Measurements from ENCODE around the gene PIAS1. TPM values are rescaled to one million over a fixed set of nuclear protein-coding genes. Genes with fewer than 3 reads are reported as not detected.
"Not testable (repeated sequence)": the region's sequence is repeated elsewhere in the genome, so short reads cannot be mapped to it uniquely, and the experiment has no call there.

PIAS1 gene
- polyA plus RNA-seq (2013, experiment 1 of 2) = 43.4 TPM
- polyA plus RNA-seq (2013, experiment 2 of 2) = 38.9 TPM

- no peaks in the 10 kb centered on the region for H3K79me1 ChIP-seq (replicated peaks; ENCODE audit: low read length, poor library complexity, severe bottlenecking)
- H3K9me3 ChIP-seq (ENCODE audit: control insufficient read depth, low read length) = no peaks in the 10 kb centered on the region
- peak within 1 kb of the TSS; percentile 79 to 80 for H3K18ac ChIP-seq (ENCODE audit: low read depth in 1 of 2, low read length in 2 of 2)
- DNase-seq = peak; percentile 90
- no peak within 1 kb of the TSS for H2AK5ac ChIP-seq (ENCODE audit: low read length, severe bottlenecking)
- peak within 1 kb of the TSS; percentile 95 for H2BK120ac ChIP-seq (ENCODE audit: low read depth, low read length)
- peak within 1 kb of the TSS; percentile 15 for H4K91ac ChIP-seq (ENCODE audit: low read length)
- peaks cover 2% of the 10 kb centered on the region for H3K4me1 ChIP-seq (ENCODE audit: control insufficient read depth, insufficient read depth, low read depth, low read length)
- no peak within 1 kb of the TSS for H2BK12ac ChIP-seq (ENCODE audit: low read length in 2 of 2)
- H2BK15ac ChIP-seq (ENCODE audit: low read depth, poor library complexity, severe bottlenecking) = no peak within 1 kb of the TSS
- peak within 1 kb of the TSS; percentile 91 for H4K8ac ChIP-seq (ENCODE audit: low read length)
- H3K27ac ChIP-seq (ENCODE audit: low read length, poor library complexity, severe bottlenecking) = peak within 1 kb of the TSS; percentile 79
- H3K14ac ChIP-seq (ENCODE audit: low read length in 2 of 2) = peak within 1 kb of the TSS in 1 of 2 experiments; percentile 57
- peak within 1 kb of the TSS; percentile 81 to 99 for H3K4me3 ChIP-seq (ENCODE audit: insufficient read depth in 1 of 2, low read depth in 1 of 2, low read length in 2 of 2)
- no peaks in the 10 kb centered on the region for H3K36me3 ChIP-seq (ENCODE audit: control insufficient read depth in 1 of 2, insufficient read depth in 2 of 2, low read depth in 1 of 2, low read length in 2 of 2)
- H3K4ac ChIP-seq (ENCODE audit: low read depth in 1 of 2, low read length in 2 of 2) = peak within 1 kb of the TSS; percentile 68 to 81
- H3K23ac ChIP-seq (ENCODE audit: low read length in 2 of 2) = no peak within 1 kb of the TSS
- H2BK5ac ChIP-seq (ENCODE audit: low read depth, low read length, poor library complexity, severe bottlenecking) = peak within 1 kb of the TSS; percentile 86
- H2AFZ ChIP-seq (ENCODE audit: low read depth, low read length) = peak within 1 kb of the TSS; percentile 87
- 3% methylated on average over 50 of the region's 72 CpGs for WGBS
- H3K4me2 ChIP-seq (ENCODE audit: low read length, poor library complexity, severe bottlenecking) = peak within 1 kb of the TSS; percentile 87
- H3K27me3 ChIP-seq (ENCODE audit: control insufficient read depth in 1 of 2, insufficient read depth in 1 of 2, low read length in 2 of 2) = no peaks in the 10 kb centered on the region
- peak within 1 kb of the TSS; percentile 95 for H3K9ac ChIP-seq (ENCODE audit: low read length)
Observed at GRCh38 chr15:68053701-68054627, at the start of gene PIAS1. PIAS1 (plus strand) TSS chr15:68054315; CDS start chr15:68054327, 12 bp downstream.

DNA sequence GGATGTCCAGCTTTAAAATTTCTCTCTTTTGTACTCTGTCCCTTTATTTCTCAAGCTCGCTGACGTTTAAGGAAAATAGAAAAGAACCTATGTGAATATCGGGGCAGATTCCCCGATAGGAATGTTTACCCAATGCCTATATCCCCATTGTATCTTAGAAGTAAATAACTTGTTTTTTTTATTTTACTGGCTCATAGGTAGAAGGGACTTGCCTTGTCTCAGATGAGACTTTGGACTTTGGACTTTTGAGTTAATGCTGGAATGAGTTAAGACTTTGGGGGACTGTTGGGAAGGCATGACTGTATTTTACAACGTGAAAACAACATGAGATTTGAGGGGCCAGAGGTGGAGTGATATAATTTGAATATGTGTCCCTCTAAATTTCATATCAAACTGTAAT lies 46.5 kb upstream of the PIAS1 start:
- H3K14ac ChIP-seq (ENCODE audit: low read length in 2 of 2); H3K18ac ChIP-seq (ENCODE audit: low read depth in 1 of 2, low read length in 2 of 2); H2AK5ac ChIP-seq (ENCODE audit: low read length, severe bottlenecking); H3K23ac ChIP-seq (ENCODE audit: low read length in 2 of 2); H3K9ac ChIP-seq (ENCODE audit: low read length); DNase-seq; H4K8ac ChIP-seq (ENCODE audit: low read length); H2AFZ ChIP-seq (ENCODE audit: low read depth, low read length); H3K4me1 ChIP-seq (ENCODE audit: control insufficient read depth, insufficient read depth, low read depth, low read length); H2BK120ac ChIP-seq (ENCODE audit: low read depth, low read length); H3K4me2 ChIP-seq (ENCODE audit: low read length, poor library complexity, severe bottlenecking); H3K27ac ChIP-seq (ENCODE audit: low read length, poor library complexity, severe bottlenecking); H3K36me3 ChIP-seq (ENCODE audit: control insufficient read depth in 1 of 2, insufficient read depth in 2 of 2, low read depth in 1 of 2, low read length in 2 of 2); H2BK15ac ChIP-seq (ENCODE audit: low read depth, poor library complexity, severe bottlenecking); H3K9me3 ChIP-seq (ENCODE audit: control insufficient read depth, low read length); H3K4ac ChIP-seq (ENCODE audit: low read depth in 1 of 2, low read length in 2 of 2); H2BK5ac ChIP-seq (ENCODE audit: low read depth, low read length, poor library complexity, severe bottlenecking); H2BK12ac ChIP-seq (ENCODE audit: low read length in 2 of 2); H3K4me3 ChIP-seq (ENCODE audit: insufficient read depth in 1 of 2, low read depth in 1 of 2, low read length in 2 of 2); H4K91ac ChIP-seq (ENCODE audit: low read length); H3K79me1 ChIP-seq (replicated peaks; ENCODE audit: low read length, poor library complexity, severe bottlenecking): not testable (repeated sequence)
- WGBS = 71% methylated on average over 1 of the region's 5 CpGs
- peaks cover 0 to 18% of the 10 kb centered on the region in 2 experiments for H3K27me3 ChIP-seq (ENCODE audit: control insufficient read depth in 1 of 2, insufficient read depth in 1 of 2, low read length in 2 of 2)

GRCh38 chr15:68010361-68011153 lies 43.6 kb upstream of the PIAS1 start:
- Histone ChIP-seq H2BK5ac (ENCODE audit: low read depth, low read length, poor library complexity, severe bottlenecking) (no peak overlapping the region), H3K4me2 (ENCODE audit: low read length, poor library complexity, severe bottlenecking) (no peak overlapping the region), H2AFZ (ENCODE audit: low read depth, low read length) (no peak overlapping the region), H4K91ac (ENCODE audit: low read length) (no peak overlapping the region), H2BK15ac (ENCODE audit: low read depth, poor library complexity, severe bottlenecking) (no peak overlapping the region), H3K9me3 (ENCODE audit: control insufficient read depth, low read length) (no peaks in the 10 kb centered on the region), H3K79me1 (replicated peaks; ENCODE audit: low read length, poor library complexity, severe bottlenecking) (no peaks in the 10 kb centered on the region), H3K4ac (ENCODE audit: low read depth in 1 of 2, low read length in 2 of 2) (no peak overlapping the region), H2BK12ac (ENCODE audit: low read length in 2 of 2) (no peak overlapping the region), H3K27ac (ENCODE audit: low read length, poor library complexity, severe bottlenecking) (no peak overlapping the region), H3K4me3 (ENCODE audit: insufficient read depth in 1 of 2, low read depth in 1 of 2, low read length in 2 of 2) (no peak overlapping the region), H3K4me1 (ENCODE audit: control insufficient read depth, insufficient read depth, low read depth, low read length) (no peaks in the 10 kb centered on the region), H4K8ac (ENCODE audit: low read length) (no peak overlapping the region), H3K9ac (ENCODE audit: low read length) (no peak overlapping the region), H3K27me3 (ENCODE audit: control insufficient read depth in 1 of 2, insufficient read depth in 1 of 2, low read length in 2 of 2) (peaks cover 7 to 43% of the 10 kb centered on the region in 2 experiments), H2AK5ac (ENCODE audit: low read length, severe bottlenecking) (no peak overlapping the region), H3K23ac (ENCODE audit: low read length in 2 of 2) (no peak overlapping the region), H3K18ac (ENCODE audit: low read depth in 1 of 2, low read length in 2 of 2) (no peak overlapping the region), H3K14ac (ENCODE audit: low read length in 2 of 2) (no peak overlapping the region), H3K36me3 (ENCODE audit: control insufficient read depth in 1 of 2, insufficient read depth in 2 of 2, low read depth in 1 of 2, low read length in 2 of 2) (no peaks in the 10 kb centered on the region), H2BK120ac (ENCODE audit: low read depth, low read length) (no peak overlapping the region)
- 90% methylated on average over 11 of the region's 14 CpGs for WGBS
- DNase-seq = no peak

DNA sequence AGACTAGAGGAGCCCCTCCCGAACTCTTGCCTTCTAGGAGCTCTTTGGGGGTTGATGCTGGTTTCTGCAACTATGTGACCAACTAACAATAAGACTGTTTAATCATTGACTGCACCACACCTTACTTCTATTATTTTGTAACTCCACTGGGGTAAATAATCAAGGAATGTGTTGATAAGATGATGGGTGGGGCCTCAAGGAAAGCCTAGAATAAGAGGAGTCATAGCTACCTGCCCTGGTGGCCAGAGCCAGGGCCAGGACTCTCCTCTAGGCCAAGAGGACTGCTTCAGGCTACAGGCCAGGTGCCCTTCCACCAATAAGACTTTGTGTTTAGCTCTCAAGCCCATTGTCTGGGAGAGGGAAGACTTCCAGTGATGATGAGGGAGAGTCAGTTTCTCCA lies 41.2 kb upstream of the PIAS1 start:
- no peak overlapping the region for H4K8ac ChIP-seq (ENCODE audit: low read length)
- no peak overlapping the region for H2AK5ac ChIP-seq (ENCODE audit: low read length, severe bottlenecking)
- WGBS = 60% methylated on average over 1 of the region's 1 CpG
- no peaks in the 10 kb centered on the region for H3K79me1 ChIP-seq (replicated peaks; ENCODE audit: low read length, poor library complexity, severe bottlenecking)
- no peak overlapping the region for H2BK15ac ChIP-seq (ENCODE audit: low read depth, poor library complexity, severe bottlenecking)
- H2AFZ ChIP-seq (ENCODE audit: low read depth, low read length) = no peak overlapping the region
- no peak overlapping the region for H3K14ac ChIP-seq (ENCODE audit: low read length in 2 of 2)
- no peaks in the 10 kb centered on the region for H3K36me3 ChIP-seq (ENCODE audit: control insufficient read depth in 1 of 2, insufficient read depth in 2 of 2, low read depth in 1 of 2, low read length in 2 of 2)
- H3K4me2 ChIP-seq (ENCODE audit: low read length, poor library complexity, severe bottlenecking) = no peak overlapping the region
- H3K9ac ChIP-seq (ENCODE audit: low read length) = no peak overlapping the region
- H3K4me3 ChIP-seq (ENCODE audit: insufficient read depth in 1 of 2, low read depth in 1 of 2, low read length in 2 of 2) = no peak overlapping the region
- H4K91ac ChIP-seq (ENCODE audit: low read length) = no peak overlapping the region
- no peak overlapping the region for H3K23ac ChIP-seq (ENCODE audit: low read length in 2 of 2)
- no peak overlapping the region for H2BK5ac ChIP-seq (ENCODE audit: low read depth, low read length, poor library complexity, severe bottlenecking)
- no peak overlapping the region for H2BK120ac ChIP-seq (ENCODE audit: low read depth, low read length)
- no peak overlapping the region for H3K18ac ChIP-seq (ENCODE audit: low read depth in 1 of 2, low read length in 2 of 2)
- no peak overlapping the region for H2BK12ac ChIP-seq (ENCODE audit: low read length in 2 of 2)
- H3K4me1 ChIP-seq (ENCODE audit: control insufficient read depth, insufficient read depth, low read depth, low read length) = no peaks in the 10 kb centered on the region
- no peak overlapping the region for H3K4ac ChIP-seq (ENCODE audit: low read depth in 1 of 2, low read length in 2 of 2)
- no peak overlapping the region for H3K27ac ChIP-seq (ENCODE audit: low read length, poor library complexity, severe bottlenecking)
- peaks cover 7 to 43% of the 10 kb centered on the region in 2 experiments for H3K27me3 ChIP-seq (ENCODE audit: control insufficient read depth in 1 of 2, insufficient read depth in 1 of 2, low read length in 2 of 2)
- DNase-seq = no peak
- H3K9me3 ChIP-seq (ENCODE audit: control insufficient read depth, low read length) = no peaks in the 10 kb centered on the region

All from mesenchymal stem cell (in vitro differentiated cells and primary cell).